ENCODE results near the gene SLC49A3. TPM values are rescaled to one million over a fixed set of nuclear protein-coding genes. Genes with fewer than 3 reads are reported as not detected.
"Not testable (repeated sequence)": the region's sequence is repeated elsewhere in the genome, so short reads cannot be mapped to it uniquely, and the experiment has no call there.

The SLC49A3 gene
- total RNA-seq, 2 donors from 2014 or later = 8.0 to 8.2 TPM

DNA sequence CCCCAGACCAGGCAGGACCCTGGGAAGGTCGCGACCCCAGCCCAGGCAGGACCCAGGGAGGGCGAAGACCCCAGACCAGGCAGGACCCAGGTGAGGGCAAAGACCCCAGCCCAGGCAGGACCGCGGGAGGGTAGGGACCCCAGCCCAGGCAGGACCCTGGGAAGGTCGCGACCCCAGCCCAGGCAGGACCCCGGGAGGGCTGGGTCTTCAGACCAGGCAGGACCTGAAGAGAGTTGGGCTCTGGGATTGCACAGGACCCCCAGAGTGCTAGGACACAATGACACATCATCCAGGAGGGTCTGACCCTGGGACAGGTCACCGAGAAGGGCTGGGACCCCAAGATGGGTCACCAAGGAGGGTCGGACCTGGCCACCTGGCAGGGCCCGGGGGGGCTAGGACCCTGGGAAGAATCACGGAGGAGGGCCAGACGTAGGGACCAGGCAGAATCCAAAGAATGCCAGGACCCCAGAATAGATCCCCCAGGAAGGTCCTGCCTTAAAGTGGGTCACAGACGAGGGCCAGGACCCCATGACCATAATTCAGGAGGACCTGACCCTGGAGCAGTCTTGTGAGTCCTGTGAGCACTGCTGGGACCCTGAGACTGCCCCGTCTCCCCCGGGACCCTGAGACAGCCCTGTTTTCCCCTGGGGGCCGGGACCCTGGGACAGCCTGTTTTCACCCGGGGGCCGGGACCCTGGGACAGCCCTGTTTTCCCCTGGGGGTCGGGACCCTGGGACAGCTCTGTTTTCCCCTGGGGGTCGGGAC is 18.1 kb upstream of the SLC49A3 start:
- ATAC-seq (no peak), DNase-seq (no peak)
- WGBS, 2 donors = 25 to 57% methylated on average over 4 to 14 of the region's 21 CpGs
- peak overlapping the region in 1 of 4 donors; percentile 34 for H3K27ac ChIP-seq
- intact Hi-C loops (cut with DNase I) = no loop called here
- H3K4me3 ChIP-seq = no peak overlapping the region
- no peaks in the 10 kb centered on the region for H3K36me3 ChIP-seq (replicated peaks in 1 of 2; ENCODE audit: insufficient read depth in 1 of 2, low read depth in 2 of 2)
- H3K27me3 ChIP-seq = no peaks in the 10 kb centered on the region
- TF ChIP-seq POLR2A (IDR thresholded peaks at IDR 0.05) = no peak
- TF ChIP-seq, protein P1, sequence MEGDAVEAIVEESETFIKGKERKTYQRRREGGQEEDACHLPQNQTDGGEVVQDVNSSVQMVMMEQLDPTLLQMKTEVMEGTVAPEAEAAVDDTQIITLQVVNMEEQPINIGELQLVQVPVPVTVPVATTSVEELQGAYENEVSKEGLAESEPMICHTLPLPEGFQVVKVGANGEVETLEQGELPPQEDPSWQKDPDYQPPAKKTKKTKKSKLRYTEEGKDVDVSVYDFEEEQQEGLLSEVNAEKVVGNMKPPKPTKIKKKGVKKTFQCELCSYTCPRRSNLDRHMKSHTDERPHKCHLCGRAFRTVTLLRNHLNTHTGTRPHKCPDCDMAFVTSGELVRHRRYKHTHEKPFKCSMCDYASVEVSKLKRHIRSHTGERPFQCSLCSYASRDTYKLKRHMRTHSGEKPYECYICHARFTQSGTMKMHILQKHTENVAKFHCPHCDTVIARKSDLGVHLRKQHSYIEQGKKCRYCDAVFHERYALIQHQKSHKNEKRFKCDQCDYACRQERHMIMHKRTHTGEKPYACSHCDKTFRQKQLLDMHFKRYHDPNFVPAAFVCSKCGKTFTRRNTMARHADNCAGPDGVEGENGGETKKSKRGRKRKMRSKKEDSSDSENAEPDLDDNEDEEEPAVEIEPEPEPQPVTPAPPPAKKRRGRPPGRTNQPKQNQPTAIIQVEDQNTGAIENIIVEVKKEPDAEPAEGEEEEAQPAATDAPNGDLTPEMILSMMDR (IDR thresholded peaks at IDR 0.05) = no peak
- H3K4me1 ChIP-seq = peaks cover 34% of the 10 kb centered on the region
- H3K9me3 ChIP-seq = no peaks in the 10 kb centered on the region

DNA sequence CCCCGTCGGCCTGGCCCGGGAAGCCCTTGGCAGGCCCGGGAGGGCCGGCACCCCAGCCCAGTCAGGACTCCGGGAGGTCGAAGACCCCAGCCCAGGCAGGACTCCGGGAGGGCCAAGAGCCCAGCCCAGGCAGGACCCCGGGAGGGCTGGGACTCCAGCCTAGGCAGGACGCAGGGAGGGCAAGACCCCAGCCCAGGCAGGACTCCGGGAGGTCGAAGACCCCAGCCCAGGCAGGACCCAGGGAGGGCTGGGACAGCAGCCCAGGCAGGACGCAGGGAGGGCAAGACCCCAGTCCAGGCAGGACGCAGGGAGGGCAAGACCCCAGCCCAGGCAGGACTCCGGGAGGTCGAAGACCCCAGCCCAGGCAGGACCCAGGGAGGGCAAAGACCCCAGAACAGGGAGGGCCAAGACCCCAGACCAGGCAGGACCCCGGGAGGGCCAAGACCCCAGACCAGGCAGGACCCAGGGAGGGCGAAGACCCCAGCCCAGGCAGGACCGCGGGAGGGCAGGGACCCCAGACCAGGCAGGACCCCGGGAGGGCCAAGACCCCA is 17.2 kb upstream of the SLC49A3 start:
- ATAC-seq; H3K9me3 ChIP-seq; DNase-seq; H3K27me3 ChIP-seq; H3K36me3 ChIP-seq (replicated peaks in 1 of 2; ENCODE audit: insufficient read depth in 1 of 2, low read depth in 2 of 2); intact Hi-C loops (cut with DNase I): not testable (repeated sequence)
- WGBS, 2 donors = 0% methylated on average over 21 of the region's 21 CpGs; no CpG with 5 or more reads in 1 of the 2 donors
- Histone ChIP-seq H3K27ac (peak overlapping the region; percentile 30 to 84 (median 78)), H3K4me1 (peaks cover 34% of the 10 kb centered on the region), H3K4me3 (peak overlapping the region; percentile 86 to 88)

DNA sequence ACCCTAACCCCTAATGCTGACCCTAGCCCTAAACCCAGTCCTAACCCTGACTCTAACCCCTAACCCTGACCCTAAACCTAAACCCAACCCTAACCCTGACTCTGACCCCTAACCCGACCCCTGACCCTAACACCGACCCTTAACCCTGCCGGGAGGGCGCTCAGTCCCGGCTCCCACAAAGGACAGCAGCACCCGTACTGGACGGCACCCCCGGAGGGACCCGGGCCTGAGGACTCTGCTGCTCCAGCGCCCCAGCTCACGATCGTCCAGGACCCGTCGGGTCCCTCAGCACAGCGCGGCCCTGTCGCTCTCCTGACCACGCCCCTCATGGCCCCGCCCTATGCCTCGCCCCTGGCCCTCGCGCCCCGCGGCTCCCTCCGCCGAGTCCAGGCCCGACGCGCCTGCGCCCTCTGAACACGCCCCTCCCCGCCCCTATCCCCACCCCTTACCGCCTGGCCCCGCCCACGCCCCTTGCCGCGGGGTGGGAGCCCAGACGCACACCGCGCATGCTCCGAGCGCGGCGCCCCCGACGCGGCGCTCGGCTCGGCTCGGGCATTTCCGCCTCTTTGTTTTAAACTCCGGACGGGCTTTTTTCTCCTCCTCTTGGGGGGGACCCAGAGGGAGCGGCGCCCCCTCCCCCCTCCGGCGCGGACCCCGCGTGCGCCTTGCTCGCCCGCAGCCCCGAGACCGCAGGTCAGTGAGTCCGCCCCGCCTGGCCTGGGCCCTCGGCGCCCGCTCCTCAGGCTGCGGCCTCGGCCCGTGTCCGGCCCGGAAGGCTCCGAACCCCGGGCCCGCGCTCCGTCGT is 16.5 kb upstream of the SLC49A3 start, which contains the start of gene PCGF3:
PCGF3 (plus strand) TSS at position 555 of the 805 bp plus-strand sequence. CDS start 27,849 bp downstream, outside the sequence.
- peak; percentile 96 to 98 (median 97) for DNase-seq
- TF ChIP-seq, protein P1 (IDR thresholded peaks at IDR 0.05) = no peak
- TF ChIP-seq POLR2A (IDR thresholded peaks at IDR 0.05) = peak; percentile 47 to 69 (median 61)
- Histone ChIP-seq H3K27ac (peak within 1 kb of the TSS; percentile 33 to 84 (median 78)), H3K4me1 (peaks cover 34% of the 10 kb centered on the region), H3K36me3 (replicated peaks in 1 of 2; ENCODE audit: insufficient read depth in 1 of 2, low read depth in 2 of 2) (no peaks in the 10 kb centered on the region), H3K4me3 (peak within 1 kb of the TSS; percentile 86 to 88), H3K9me3 (no peaks in the 10 kb centered on the region), H3K27me3 (no peaks in the 10 kb centered on the region)
- ATAC-seq = peak; percentile 98
- intact Hi-C loops (cut with DNase I) = no loop called here
- 4 to 15% methylated on average over 8 to 60 of the region's 82 CpGs for WGBS, 2 donors

DNA sequence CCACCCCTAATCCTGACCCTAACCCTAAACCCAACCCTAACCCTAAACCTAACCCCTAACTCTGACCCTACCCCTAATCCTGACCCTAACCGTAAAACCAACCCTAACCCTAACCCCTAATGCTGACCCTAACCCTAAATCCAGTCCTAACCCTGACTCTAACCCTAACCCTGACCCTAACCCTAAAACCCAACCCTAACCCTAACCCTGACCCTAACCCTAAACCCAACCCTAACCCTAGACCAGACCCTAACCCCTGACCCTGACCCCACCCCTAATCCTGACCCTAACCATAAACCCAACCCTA is 16.0 kb upstream of the SLC49A3 start:
- Histone ChIP-seq H3K36me3 (replicated peaks in 1 of 2; ENCODE audit: insufficient read depth in 1 of 2, low read depth in 2 of 2) (no peaks in the 10 kb centered on the region), H3K27ac (peak overlapping the region in 2 of 4 donors; percentile 33 to 76), H3K27me3 (no peaks in the 10 kb centered on the region), H3K9me3 (no peaks in the 10 kb centered on the region), H3K4me3 (peak overlapping the region in 1 of 2 donors; percentile 86), H3K4me1 (peaks cover 34% of the 10 kb centered on the region)
- intact Hi-C loops (cut with DNase I) = no loop called here
- DNase-seq (no peak), ATAC-seq (no peak)
- WGBS, 2 donors = 78 to 92% methylated on average over 1 of the region's 1 CpG
- no peak for TF ChIP-seq POLR2A (IDR thresholded peaks at IDR 0.05)
- TF ChIP-seq, protein P1 (IDR thresholded peaks at IDR 0.05) = no peak
